Measurements from ENCODE around the gene TTLL8. TPM values are rescaled to one million over a fixed set of nuclear protein-coding genes. Genes with fewer than 3 reads are reported as not detected.

The TTLL8 gene
- total RNA-seq, 6 experiments from 2014 or later: not detected

GRCh38 chr22:50062509-50063135 lies 4.5 kb upstream of the TTLL8 start:
- no peak for ATAC-seq
- H3K4me1 ChIP-seq: no peaks in the 10 kb centered on the region

GRCh38 chr22:50061824-50062355 lies 3.8 kb upstream of the TTLL8 start:
- peak in 2 of 3 donors; percentile 8 to 37 for DNase-seq
- Histone ChIP-seq H3K4me3 (no peak overlapping the region), H3K27ac (no peak overlapping the region), H3K9me3 (no peaks in the 10 kb centered on the region), H3K36me3 (no peaks in the 10 kb centered on the region), H3K27me3 (peaks cover 0 to 7% of the 10 kb centered on the region in 2 donors), H3K4me1 (no peaks in the 10 kb centered on the region)
- ATAC-seq: no peak
- no peak for TF ChIP-seq CTCF (IDR thresholded peaks at IDR 0.05)
- no peak for TF ChIP-seq POLR2A (IDR thresholded peaks at IDR 0.05)
- WGBS (ENCODE audit: insufficient coverage, low coverage, low lambda C conversion rate, missing lambda C conversion rate): 39% methylated on average over 2 of the region's 17 CpGs
- intact Hi-C loops (cut with DNase I): no loop called here

More at GRCh38 chr22:50062509-50063135, 4.5 kb upstream of the TTLL8 start:
- Histone ChIP-seq H3K9me3 (no peaks in the 10 kb centered on the region), H3K4me3 (no peak overlapping the region), H3K36me3 (no peaks in the 10 kb centered on the region), H3K27me3 (peaks cover 0 to 7% of the 10 kb centered on the region in 2 donors), H3K27ac (no peak overlapping the region)
- WGBS (ENCODE audit: insufficient coverage, low coverage, low lambda C conversion rate, missing lambda C conversion rate): 56% methylated on average over 4 of the region's 19 CpGs
- intact Hi-C loops (cut with DNase I): no loop called here
- peak in 2 of 3 donors; percentile 12 to 46 for DNase-seq
- no peak for TF ChIP-seq CTCF (IDR thresholded peaks at IDR 0.05)
- no peak for TF ChIP-seq POLR2A (IDR thresholded peaks at IDR 0.05)

- Histone ChIP-seq H3K36me3 (no peaks in the 10 kb centered on the region), H3K27ac (no peak overlapping the region), H3K27me3 (peaks cover 0 to 7% of the 10 kb centered on the region in 2 donors), H3K9me3 (no peaks in the 10 kb centered on the region), H3K4me3 (no peak overlapping the region), H3K4me1 (no peaks in the 10 kb centered on the region)
- 92% methylated on average over 9 of the region's 27 CpGs for WGBS (ENCODE audit: insufficient coverage, low coverage, low lambda C conversion rate, missing lambda C conversion rate)
- peak in 1 of 3 donors; percentile 47 for DNase-seq
- intact Hi-C loops (cut with DNase I): no loop called here
- ATAC-seq: no peak
- no peak for TF ChIP-seq POLR2A (IDR thresholded peaks at IDR 0.05)
- TF ChIP-seq CTCF (IDR thresholded peaks at IDR 0.05): no peak
Measured at GRCh38 chr22:50061141-50061823, 3.2 kb upstream of the TTLL8 start.

- Histone ChIP-seq H3K36me3 (no peaks in the 10 kb centered on the region), H3K27ac (no peak overlapping the region), H3K4me3 (no peak overlapping the region), H3K9me3 (no peaks in the 10 kb centered on the region), H3K27me3 (peaks cover 0 to 7% of the 10 kb centered on the region in 2 donors), H3K4me1 (no peaks in the 10 kb centered on the region)
- 54% methylated on average over 11 of the region's 28 CpGs for WGBS (ENCODE audit: insufficient coverage, low coverage, low lambda C conversion rate, missing lambda C conversion rate)
- TF ChIP-seq POLR2A (IDR thresholded peaks at IDR 0.05): no peak
- no peak for TF ChIP-seq CTCF (IDR thresholded peaks at IDR 0.05)
- DNase-seq (peak in 1 of 3 donors; percentile 51), ATAC-seq (no peak)
- intact Hi-C loops (cut with DNase I): no loop called here
Measured at GRCh38 chr22:50060441-50061140, 2.5 kb upstream of the TTLL8 start.
